ENCODE results near the gene CDH4. TPM values are rescaled to one million over a fixed set of nuclear protein-coding genes. Genes with fewer than 3 reads are reported as not detected.

CDH4 gene
- total RNA-seq, 3 donors from 2014 or later (not counting 1 experiment from before 2014, with no cell fraction given), result 0.18 TPM; not detected in 2

GRCh38 chr20:61435184-61435822 lies 183.2 kb downstream of the CDH4 start:
- Mint-ChIP-seq H3K27me3 (ENCODE audit: low read depth in 2 of 2) (peaks cover 0 to 6% of the 10 kb centered on the region in 2 donors), H3K36me3 (no peaks in the 10 kb centered on the region), H3K4me1 (no peaks in the 10 kb centered on the region), H3K4me3 (no peak overlapping the region), H3K9me3 (no peaks in the 10 kb centered on the region), H3K27ac (no peak overlapping the region)
- WGBS (ENCODE audit: insufficient coverage), result 86% methylated on average over 15 of the region's 15 CpGs
- TF ChIP-seq CTCF (IDR thresholded peaks at IDR 0.05), result no peak
- Histone ChIP-seq H3K36me3 (ENCODE audit: control insufficient read depth, insufficient read depth, low read length) (no peaks in the 10 kb centered on the region), H3K27me3 (ENCODE audit: control insufficient read depth, insufficient read depth, low read length) (no peaks in the 10 kb centered on the region), H3K9me3 (ENCODE audit: control insufficient read depth, insufficient read depth, low read length) (peaks cover 8% of the 10 kb centered on the region), H3K4me1 (ENCODE audit: control insufficient read depth, insufficient read depth, low read length) (no peaks in the 10 kb centered on the region), H3K4me3 (ENCODE audit: low read length) (no peak overlapping the region), H3K27ac (ENCODE audit: low read length) (no peak overlapping the region)
- no peak for DNase-seq
- ATAC-seq, result no peak
- intact Hi-C loops (cut with micrococcal nuclease), result no loop called here

- Mint-ChIP-seq H3K27me3 (ENCODE audit: low read depth in 2 of 2) (peaks cover 0 to 3% of the 10 kb centered on the region in 2 donors), H3K9me3 (no peaks in the 10 kb centered on the region), H3K36me3 (no peaks in the 10 kb centered on the region), H3K27ac (no peak overlapping the region), H3K4me3 (no peak overlapping the region), H3K4me1 (no peaks in the 10 kb centered on the region)
- intact Hi-C loops (cut with micrococcal nuclease), result no loop called here
- 81% methylated on average over 3 of the region's 3 CpGs for WGBS (ENCODE audit: insufficient coverage)
- Histone ChIP-seq H3K27me3 (ENCODE audit: control insufficient read depth, insufficient read depth, low read length) (no peaks in the 10 kb centered on the region), H3K4me1 (ENCODE audit: control insufficient read depth, insufficient read depth, low read length) (no peaks in the 10 kb centered on the region), H3K4me3 (ENCODE audit: low read length) (no peak overlapping the region), H3K27ac (ENCODE audit: low read length) (no peak overlapping the region), H3K9me3 (ENCODE audit: control insufficient read depth, insufficient read depth, low read length) (peaks cover 8% of the 10 kb centered on the region), H3K36me3 (ENCODE audit: control insufficient read depth, insufficient read depth, low read length) (no peaks in the 10 kb centered on the region)
- ATAC-seq (no peak), DNase-seq (no peak)
- TF ChIP-seq CTCF (IDR thresholded peaks at IDR 0.05), result no peak
Measured at GRCh38 chr20:61435823-61436220, 183.8 kb downstream of the CDH4 start.

- WGBS (ENCODE audit: insufficient coverage), result 83% methylated on average over 2 of the region's 2 CpGs
- TF ChIP-seq CTCF (IDR thresholded peaks at IDR 0.05), result no peak
- H3K36me3 Mint-ChIP-seq, result no peaks in the 10 kb centered on the region
Measured at GRCh38 chr20:61436283-61436666, 184.2 kb downstream of the CDH4 start.

More at GRCh38 chr20:61436283-61436666, 184.2 kb downstream of the CDH4 start:
- no peak overlapping the region for H3K27ac Mint-ChIP-seq
- H3K4me1 ChIP-seq (ENCODE audit: control insufficient read depth, insufficient read depth, low read length), result no peaks in the 10 kb centered on the region
- no peak overlapping the region for H3K4me3 ChIP-seq (ENCODE audit: low read length)
- H3K27me3 ChIP-seq (ENCODE audit: control insufficient read depth, insufficient read depth, low read length), result no peaks in the 10 kb centered on the region
- peaks cover 8% of the 10 kb centered on the region for H3K9me3 ChIP-seq (ENCODE audit: control insufficient read depth, insufficient read depth, low read length)
- H3K4me3 Mint-ChIP-seq, result no peak overlapping the region
- no peak for ATAC-seq
- H3K36me3 ChIP-seq (ENCODE audit: control insufficient read depth, insufficient read depth, low read length), result no peaks in the 10 kb centered on the region
- no peak overlapping the region for H3K27ac ChIP-seq (ENCODE audit: low read length)
- no peaks in the 10 kb centered on the region for H3K9me3 Mint-ChIP-seq
- H3K27me3 Mint-ChIP-seq (ENCODE audit: low read depth in 2 of 2), result peaks cover 0 to 3% of the 10 kb centered on the region in 2 donors
- no peak for DNase-seq
- intact Hi-C loops (cut with micrococcal nuclease), result no loop called here
- H3K4me1 Mint-ChIP-seq, result no peaks in the 10 kb centered on the region
